Neural cell (in vitro differentiated cells): ENCODE measurements around the gene IL15. TPM values are rescaled to one million over a fixed set of nuclear protein-coding genes. Genes with fewer than 3 reads are reported as not detected.

Experiments used
- H2AFZ ChIP-seq: fragments of 200-600, 300-800 bp; sonication (generic), shearing (Covaris generic); 2 replicates; pipeline ENCODE4 v1.6.0; 2014; ENCODE audit warnings: low read depth, mild to moderate bottlenecking, antibody characterized with exemption, low read length, moderate library complexity
- H3F3A ChIP-seq: fragments of 200-600 bp; shearing (Covaris generic); 2 replicates; pipeline ENCODE4 v1.6.1; 2016; ENCODE audit warnings: mild to moderate bottlenecking, moderate library complexity, mixed read lengths, antibody characterized with exemption, low read length; ENCODE audit not compliant: insufficient read depth, poor library complexity, severe bottlenecking
- H3K27ac ChIP-seq: fragments of 200-600, 300-800 bp; sonication (generic), shearing (Covaris generic); 2 replicates; pipeline ENCODE4 v1.5.1; 2014; ENCODE audit warnings: mild to moderate bottlenecking, low read length, moderate library complexity
- H3K27me3 ChIP-seq: fragments of 300-800, 200-600 bp; sonication (generic), shearing (Covaris generic); 2 replicates; pipeline ENCODE4 v1.6.0; 2014; ENCODE audit warnings: mild to moderate bottlenecking, low read depth, low read length, moderate library complexity; ENCODE audit not compliant: insufficient read depth
- H3K36me3 ChIP-seq: fragments of 300-800, 200-600 bp; sonication (generic), shearing (Covaris generic); 2 replicates; pipeline ENCODE4 v1.5.1; 2014; ENCODE audit warnings: mild to moderate bottlenecking, antibody characterized with exemption, low read length, moderate library complexity; ENCODE audit not compliant: insufficient read depth
- H3K4me2 ChIP-seq: fragments of 300-800, 200-600 bp; sonication (generic), shearing (Covaris generic); 2 replicates; pipeline ENCODE4 v1.6.0; 2014; ENCODE audit warnings: mild to moderate bottlenecking, low read length
- H3K4me3 ChIP-seq: fragments of 300-800, 200-600 bp; sonication (generic), shearing (Covaris generic); 2 replicates; pipeline ENCODE4 v1.5.1; 2014; ENCODE audit warnings: mild to moderate bottlenecking, low read length, moderate library complexity
- H3K79me2 ChIP-seq: fragments of 200-600 bp; shearing (Covaris generic); replicated peaks from 2 replicates; pipeline ENCODE4 v1.6.0; 2014; ENCODE audit warnings: mild to moderate bottlenecking, low read length, moderate library complexity; ENCODE audit not compliant: insufficient read depth
- H3K9ac ChIP-seq: fragments of 300-800, 200-600 bp; sonication (generic), shearing (Covaris generic); 2 replicates; pipeline ENCODE4 v1.6.1; 2016; ENCODE audit warnings: mild to moderate bottlenecking, low read length, mixed read lengths
- H3K9me2 ChIP-seq: fragments of 200-600 bp; shearing (Covaris generic); 2 replicates; pipeline ENCODE4 v1.6.1; 2016; ENCODE audit warnings: mild to moderate bottlenecking, low read length, mixed read lengths; ENCODE audit not compliant: insufficient read depth
- H3K9me3 ChIP-seq: fragments of 200-600, 300-800 bp; sonication (generic), shearing (Covaris generic); 2 replicates; pipeline ENCODE4 v1.6.1; 2016; ENCODE audit warnings: mild to moderate bottlenecking, mixed run types, low read length, moderate library complexity, mixed read lengths
- H4K20me1 ChIP-seq: fragments of 200-600 bp; shearing (Covaris generic); 2 replicates; pipeline ENCODE4 v1.6.1; 2016; ENCODE audit warnings: mild to moderate bottlenecking, mixed run types; ENCODE audit not compliant: insufficient read depth
- CTCF ChIP-seq: fragments of 450-650 bp; IDR thresholded peaks from 2 replicates; pipeline ENCODE4 v1.5.1; 2014; ENCODE audit warnings: antibody characterized with exemption, mild to moderate bottlenecking, moderate library complexity; ENCODE audit not compliant: poor library complexity, severe bottlenecking
- EP300 ChIP-seq: fragments of 450-650 bp; conservative IDR thresholded peaks from 2 replicates; pipeline ENCODE4 v1.6.1; 2014; ENCODE audit warnings: antibody characterized with exemption, mild to moderate bottlenecking, moderate library complexity; ENCODE audit not compliant: poor library complexity, severe bottlenecking
- EZH2 ChIP-seq: fragments of 200-600, 300-800 bp; shearing (Covaris generic), sonication (generic); IDR thresholded peaks from 2 replicates; pipeline ENCODE4 v1.6.1; 2014; ENCODE audit warnings: antibody characterized with exemption, low read length, borderline replicate concordance, mild to moderate bottlenecking; ENCODE audit not compliant: insufficient read depth, poor library complexity, severe bottlenecking
- MXI1 ChIP-seq: fragments of 450-650 bp; conservative IDR thresholded peaks from 2 replicates; pipeline ENCODE4 v1.6.1; 2014; ENCODE audit warnings: antibody characterized with exemption, mild to moderate bottlenecking; ENCODE audit not compliant: poor library complexity, severe bottlenecking
- POLR2AphosphoS5 ChIP-seq: IDR thresholded peaks from 2 replicates; pipeline ENCODE4 v1.6.1; 2012
- RAD21 ChIP-seq: fragments of 450-650 bp; conservative IDR thresholded peaks from 2 replicates; pipeline ENCODE4 v1.6.1; 2014; ENCODE audit warnings: antibody characterized with exemption, mild to moderate bottlenecking, moderate library complexity
- REST ChIP-seq: IDR thresholded peaks from 2 replicates; pipeline ENCODE4 v1.6.1; 2012; ENCODE audit warnings: borderline replicate concordance
- SMC3 ChIP-seq: fragments of 450-650 bp; conservative IDR thresholded peaks from 2 replicates; pipeline ENCODE4 v1.6.1; 2014; ENCODE audit warnings: antibody characterized with exemption, mild to moderate bottlenecking, moderate library complexity; ENCODE audit not compliant: poor library complexity
- TAF1 ChIP-seq: IDR thresholded peaks from 2 replicates; pipeline ENCODE4 v1.6.1; 2012; ENCODE audit warnings: low read depth
- polyA minus RNA-seq: library from RNA; depleted of rRNA, polyadenylated mRNA; stranded (reverse); fragments of >200 nt; gene quantifications from 2 replicates; pipeline ENCODE4 v1.2.3, GENCODE V29; 2014
- polyA plus RNA-seq: library from polyadenylated mRNA; depleted of rRNA; stranded (reverse); fragments of >200 nt; gene quantifications from 2 replicates; pipeline ENCODE4 v1.2.3, GENCODE V29; 2014

Gene IL15
- polyA plus RNA-seq (0.06 TPM in 1 of 2 replicates, not detected in the other), polyA minus RNA-seq (not detected in 2 replicates)

- no peak within 1 kb of the TSS for H3K27ac ChIP-seq
- H3K9ac ChIP-seq: no peak within 1 kb of the TSS
Observed at GRCh38 chr4:141636082-141636770, at the start of gene IL15. Gene IL15 (plus strand): TSS chr4:141636583. CDS start chr4:141719465, 82,882 bp downstream.

GRCh38 chr4:141587897-141588296, 48.5 kb upstream of the IL15 start:
- H2AFZ ChIP-seq: no peak overlapping the region
- no peaks in the 10 kb centered on the region for H3K9me3 ChIP-seq
- no peaks in the 10 kb centered on the region for H3K79me2 ChIP-seq
- H3K36me3 ChIP-seq: no peaks in the 10 kb centered on the region
- H3K4me3 ChIP-seq: no peak overlapping the region
- no peak overlapping the region for H3K4me2 ChIP-seq
- no peaks in the 10 kb centered on the region for H4K20me1 ChIP-seq
- H3K27ac ChIP-seq: no peak overlapping the region
- no peaks in the 10 kb centered on the region for H3F3A ChIP-seq
- H3K9ac ChIP-seq: no peak overlapping the region
- no peaks in the 10 kb centered on the region for H3K9me2 ChIP-seq
- TF ChIP-seq EP300 (no peak), REST (no peak), EZH2 (no peak), SMC3 (no peak), MXI1 (no peak), CTCF (no peak), TAF1 (no peak), RAD21 (no peak), POLR2AphosphoS5 (no peak)
- no peaks in the 10 kb centered on the region for H3K27me3 ChIP-seq

More at GRCh38 chr4:141636082-141636770, at the start of gene IL15:
- peak within 1 kb of the TSS; percentile 67 for H3K4me3 ChIP-seq
- peaks cover 42% of the 10 kb centered on the region for H3K27me3 ChIP-seq
- no peaks in the 10 kb centered on the region for H3F3A ChIP-seq
- H3K4me2 ChIP-seq: peak within 1 kb of the TSS; percentile 62
- H4K20me1 ChIP-seq: no peaks in the 10 kb centered on the region
- H3K9me2 ChIP-seq: no peaks in the 10 kb centered on the region
- H3K79me2 ChIP-seq: no peaks in the 10 kb centered on the region
- H2AFZ ChIP-seq: no peak within 1 kb of the TSS
- no peaks in the 10 kb centered on the region for H3K9me3 ChIP-seq
- TF ChIP-seq REST (no peak), SMC3 (no peak)
- H3K36me3 ChIP-seq: no peaks in the 10 kb centered on the region
